ENCODE data around the gene SCN2A.

The SCN2A gene

DNA sequence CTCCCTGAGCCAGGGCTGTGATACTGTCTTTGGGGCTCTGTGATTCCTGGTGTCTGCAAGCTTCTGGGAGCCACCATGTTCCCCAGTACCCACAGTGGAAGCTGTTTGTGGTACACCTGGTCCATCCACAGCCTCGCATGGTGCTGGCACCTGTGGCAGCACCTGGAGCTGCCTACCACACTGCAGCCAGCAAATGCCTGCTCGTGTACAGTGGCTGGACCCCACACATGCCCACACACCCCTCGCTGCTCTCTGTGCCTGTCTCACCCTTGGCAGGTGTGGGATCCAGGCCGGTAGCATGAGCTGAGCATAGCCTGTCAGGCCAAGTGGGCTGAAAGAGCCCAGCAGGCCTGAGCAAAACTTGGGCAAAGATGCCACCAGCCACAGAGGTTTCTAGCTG lies 188.5 kb downstream of the SCN2A start:
- no peak for DNase-seq

DNA sequence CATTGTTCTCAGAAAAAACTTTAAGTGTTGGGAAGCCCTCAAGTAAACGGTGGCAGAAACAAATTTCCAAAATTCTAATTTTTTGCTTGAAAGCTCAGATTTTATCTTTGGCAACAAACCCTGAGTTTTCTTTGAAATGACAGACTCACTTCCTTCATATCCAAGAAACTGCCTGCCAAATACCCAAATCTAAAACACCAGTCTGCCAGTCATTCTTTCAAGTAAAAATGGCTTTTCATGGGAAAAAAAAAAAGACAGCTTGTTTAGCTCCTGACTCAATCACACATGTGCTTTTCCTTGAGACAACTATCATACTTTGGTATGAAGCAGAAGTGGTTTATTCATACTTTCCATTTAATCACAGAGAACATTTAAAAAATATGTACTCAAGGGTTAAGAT lies 189.7 kb downstream of the SCN2A start:
- DNase-seq, result no peak

DNA sequence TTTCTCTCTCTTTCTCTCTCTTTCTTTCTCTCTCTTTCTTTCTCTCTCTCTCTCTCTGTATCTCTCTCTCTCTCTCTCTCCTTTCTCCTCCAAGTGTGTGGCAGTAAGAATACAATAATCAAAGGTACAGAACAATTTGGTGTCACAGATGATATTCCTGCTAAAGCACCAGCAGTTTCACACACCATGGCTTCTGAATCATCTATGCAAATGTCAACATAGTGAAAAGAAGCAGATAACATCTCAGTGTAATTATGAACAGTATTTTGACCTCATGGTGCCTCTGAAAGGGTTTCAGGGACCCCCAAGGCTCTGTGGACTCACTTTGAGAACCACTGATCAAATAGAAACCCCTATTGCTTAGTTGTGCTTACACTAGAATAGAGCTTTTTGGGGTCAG lies 191.8 kb downstream of the SCN2A start:
- no peak for DNase-seq

DNA sequence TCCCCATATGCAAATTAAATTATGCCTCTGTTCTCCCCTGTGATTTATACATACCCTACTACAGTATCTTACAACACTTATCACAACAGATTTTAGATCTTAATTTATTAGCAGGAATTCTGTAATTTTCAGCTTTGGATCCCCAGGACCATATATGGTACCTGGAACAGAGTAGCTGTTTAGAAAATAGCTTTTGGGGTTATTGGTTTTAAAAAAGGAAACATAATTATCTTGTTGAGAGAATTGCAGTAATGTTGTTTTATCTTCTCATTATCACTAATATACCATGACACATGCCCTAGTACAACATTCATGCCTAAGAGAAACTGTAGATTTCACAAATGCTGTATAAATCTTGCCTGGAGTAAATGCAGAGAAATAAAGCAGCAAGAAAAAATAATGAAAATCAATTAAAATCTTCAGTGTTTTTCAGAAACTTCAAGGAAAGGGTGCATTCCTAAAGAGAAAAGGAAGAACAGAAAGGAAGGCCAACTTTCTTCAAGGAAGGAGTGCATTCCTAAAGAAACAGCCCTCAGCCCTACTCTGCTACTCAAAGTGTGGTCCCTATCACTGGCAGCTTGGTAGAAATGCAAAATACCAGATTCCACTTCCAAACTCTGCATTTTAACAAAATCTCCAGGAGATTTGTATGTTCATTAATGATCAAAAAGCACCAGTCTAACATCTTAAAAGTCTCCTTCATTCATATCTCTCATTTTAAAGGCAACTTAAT lies 193.2 kb downstream of the SCN2A start:
- DNase-seq, result no peak

DNA sequence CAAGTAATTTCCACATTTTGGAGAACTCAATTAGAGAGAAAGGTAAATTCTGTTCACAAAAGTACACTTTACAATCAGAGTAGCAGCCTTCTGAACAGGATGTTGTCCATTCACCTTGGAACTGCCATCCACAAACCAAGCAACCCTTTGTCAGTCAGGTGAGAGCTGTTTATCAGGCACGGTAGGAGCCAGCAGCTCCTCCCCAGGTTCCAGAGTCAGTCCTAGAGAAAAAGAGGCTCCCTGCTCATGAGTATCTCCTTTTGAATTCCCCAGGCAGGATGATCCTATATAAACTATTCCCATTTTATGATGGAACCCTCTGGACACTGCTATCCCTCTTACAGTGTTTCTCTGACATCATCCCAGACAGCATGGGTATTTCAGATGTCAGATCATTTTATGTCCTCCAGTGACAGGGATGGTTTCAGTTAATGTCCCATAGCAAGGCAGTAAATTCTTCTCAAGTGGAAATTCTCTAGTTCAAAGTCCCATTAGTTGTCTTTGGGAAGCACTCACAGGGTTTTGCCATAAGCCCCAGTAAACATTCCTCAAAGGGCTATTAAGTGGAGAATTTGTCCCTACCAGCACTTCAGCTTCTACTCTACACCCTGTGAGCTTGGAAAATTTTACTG lies 195.8 kb downstream of the SCN2A start:
- no peak for DNase-seq

DNA sequence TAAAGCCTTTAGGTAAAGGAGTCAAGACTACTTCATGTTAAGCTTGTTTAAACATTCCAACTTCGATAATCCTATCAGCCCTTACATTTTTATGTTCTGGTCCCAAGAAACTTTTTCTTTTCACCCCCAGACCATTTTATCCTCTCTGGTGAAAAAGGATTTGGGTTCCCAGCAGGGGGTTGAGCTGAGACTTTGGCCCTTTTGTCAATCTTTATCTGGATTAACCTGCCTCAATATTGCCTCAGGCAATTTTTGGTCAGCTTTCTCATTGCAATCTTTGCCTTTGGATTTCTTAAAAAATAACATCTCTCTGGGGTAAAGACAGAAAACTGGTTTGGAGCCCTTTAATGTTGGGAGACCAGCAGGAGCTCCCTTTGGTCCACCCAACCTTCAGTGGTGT lies 196.4 kb downstream of the SCN2A start:
- no peak for DNase-seq

DNA sequence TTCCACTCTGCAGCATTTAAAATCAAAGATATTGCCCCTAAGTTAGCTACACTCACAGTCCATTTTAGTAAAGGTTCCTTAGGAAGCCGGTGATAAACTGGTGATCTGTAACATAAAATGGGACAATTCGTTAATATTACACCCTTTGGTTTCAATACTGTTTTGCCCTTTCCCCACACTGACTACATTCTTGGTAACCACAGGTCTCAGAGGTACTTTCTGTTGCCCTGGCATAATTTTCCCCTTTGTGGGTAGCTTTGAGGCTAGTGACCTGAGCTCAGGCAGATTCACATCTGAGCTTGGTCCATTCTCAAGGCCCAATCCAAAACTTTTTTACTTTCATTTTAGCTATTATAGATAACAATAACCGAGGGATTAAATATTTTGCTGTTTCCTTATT lies 197.3 kb downstream of the SCN2A start:
- no peak for DNase-seq

DNA sequence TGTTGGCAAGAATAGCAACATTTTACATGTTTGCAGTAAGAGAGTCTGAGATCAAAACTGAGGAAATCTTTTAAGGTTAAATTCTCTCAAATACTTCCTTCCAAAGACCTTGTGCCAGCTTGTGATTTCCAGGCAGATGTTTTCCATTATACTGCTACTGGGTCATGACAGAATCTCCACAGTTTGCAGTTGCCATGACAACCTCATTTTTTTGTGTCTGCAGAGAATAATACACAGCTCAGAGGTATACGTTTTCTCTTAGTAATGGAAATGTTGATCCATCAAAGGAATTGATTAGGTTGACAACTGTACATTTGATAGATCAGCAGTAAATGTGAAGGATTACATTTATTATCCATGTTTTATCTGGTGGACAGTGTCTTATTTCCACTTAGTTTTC lies 201.2 kb downstream of the SCN2A start:
- DNase-seq, result no peak
